Activated CD8-positive, alpha-beta T cell treated with anti-CD3 and anti-CD28 coated beads for 36 hours (primary cell): ENCODE results near the gene THBS1. TPM values are rescaled to one million over a fixed set of nuclear protein-coding genes. Genes with fewer than 3 reads are reported as not detected.

Source experiments
- ATAC-seq: fragments of 200-7000 bp; cut with Tn5 transposase; one replicate; pipeline ENCODE4 v1.10.0; 2021; ENCODE audit warnings: mild to moderate bottlenecking, moderate library complexity
- CTCF ChIA-PET: fragments of 350-600 bp; sonication (Branson Sonifier 250); formaldehyde crosslinking; loops from one replicate; lab custom pipeline; 2021; ENCODE audit warnings: antibody characterized with exemption; lab: Charles Lee
- POLR2A ChIA-PET: fragments of 350-600 bp; sonication (Branson Sonifier 250); formaldehyde crosslinking; loops from one replicate; lab custom pipeline; 2021; ENCODE audit warnings: antibody characterized with exemption; lab: Charles Lee
- DNase-seq: peaks from one replicate; pipeline ENCODE4 v3.0.0-alpha.2; 2020
- H3K27ac Mint-ChIP-seq: one replicate; pipeline ENCODE4 v1.8.0; 2021; ENCODE audit warnings: mild to moderate bottlenecking, mixed read lengths
- H3K27me3 Mint-ChIP-seq: one replicate; pipeline ENCODE4 v1.8.0; 2021; ENCODE audit warnings: mixed read lengths
- H3K36me3 Mint-ChIP-seq: one replicate; pipeline ENCODE4 v1.8.0; 2021; ENCODE audit warnings: low read depth, mixed read lengths
- H3K4me1 Mint-ChIP-seq: one replicate; pipeline ENCODE4 v1.8.0; 2021; ENCODE audit warnings: low read depth, mixed read lengths
- H3K4me3 Mint-ChIP-seq: one replicate; pipeline ENCODE4 v1.8.0; 2021; ENCODE audit warnings: mild to moderate bottlenecking, moderate library complexity, mixed read lengths
- H3K9me3 Mint-ChIP-seq: one replicate; pipeline ENCODE4 v1.8.0; 2021; ENCODE audit warnings: mixed read lengths
- CTCF ChIP-seq: fragments of 200-600 bp; IDR thresholded peaks from one replicate; pipeline ENCODE4 v1.8.0; 2022; ENCODE audit warnings: antibody characterized with exemption, mild to moderate bottlenecking
- intact Hi-C: fragments of 100-400 bp; cut with micrococcal nuclease; formaldehyde crosslinking; loops from one replicate; pipeline ENCODE4 v1.10.0; 2022
- total RNA-seq, 2 experiments: library from RNA; stranded (reverse); gene quantifications; one replicate each; pipeline ENCODE4 v1.2.3, GENCODE V29; 2021

THBS1 gene
- total RNA-seq, 2 experiments from 2014 or later, result 0.54 to 1.1 TPM

- intact Hi-C loops, result no loop called here
- CTCF ChIA-PET, result interaction anchor here (1.1 kb wide), 1 partner anchor 30 kb away, joined by 4 read pairs; no protein-coding TSS in a partner anchor
- Mint-ChIP-seq H3K27me3 (peaks cover 4% of the 10 kb centered on the region), H3K36me3 (no peaks in the 10 kb centered on the region), H3K4me3 (no peak overlapping the region), H3K4me1 (peaks cover 3% of the 10 kb centered on the region), H3K9me3 (peaks cover 4% of the 10 kb centered on the region), H3K27ac (no peak overlapping the region)
- POLR2A ChIA-PET, result no interaction called here
- no peak for TF ChIP-seq CTCF
- ATAC-seq, result no peak
- DNase-seq, result no peak
Observed at GRCh38 chr15:39549912-39550311, 31.0 kb upstream of the THBS1 start.

- Mint-ChIP-seq H3K9me3 (no peaks in the 10 kb centered on the region), H3K27ac (no peak overlapping the region), H3K36me3 (no peaks in the 10 kb centered on the region), H3K4me1 (peaks cover 3% of the 10 kb centered on the region), H3K27me3 (no peaks in the 10 kb centered on the region), H3K4me3 (no peak overlapping the region)
- intact Hi-C loops, result no loop called here
- TF ChIP-seq CTCF, result no peak
- ATAC-seq (no peak), DNase-seq (no peak)
- ChIA-PET CTCF (no interaction called here), POLR2A (no interaction called here)
Observed at GRCh38 chr15:39551476-39551875, 29.4 kb upstream of the THBS1 start.

- no peak overlapping the region for H3K4me3 Mint-ChIP-seq
- no peaks in the 10 kb centered on the region for H3K9me3 Mint-ChIP-seq
- no peak overlapping the region for H3K27ac Mint-ChIP-seq
- POLR2A ChIA-PET, result no interaction called here
- ATAC-seq (no peak), DNase-seq (no peak)
- TF ChIP-seq CTCF, result no peak
- intact Hi-C loops, result no loop called here
- peaks cover 3% of the 10 kb centered on the region for H3K4me1 Mint-ChIP-seq
- CTCF ChIA-PET, result interaction anchor here (1.9 kb wide), 1 partner anchor 28 kb away, joined by 6 read pairs; no protein-coding TSS in a partner anchor
- H3K27me3 Mint-ChIP-seq, result no peaks in the 10 kb centered on the region
- H3K36me3 Mint-ChIP-seq, result no peaks in the 10 kb centered on the region
Observed at GRCh38 chr15:39552556-39552955, 28.3 kb upstream of the THBS1 start.

- no peak for DNase-seq
- H3K9me3 Mint-ChIP-seq, result no peaks in the 10 kb centered on the region
- peaks cover 3% of the 10 kb centered on the region for H3K4me1 Mint-ChIP-seq
- no peak for TF ChIP-seq CTCF
- intact Hi-C loops, result no loop called here
- H3K4me3 Mint-ChIP-seq, result no peak overlapping the region
- no peaks in the 10 kb centered on the region for H3K36me3 Mint-ChIP-seq
- no peak for ATAC-seq
- no peaks in the 10 kb centered on the region for H3K27me3 Mint-ChIP-seq
- ChIA-PET CTCF (interaction anchor here (1.4 to 1.9 kb wide), 2 partner anchors 26 to 203 kb away, joined by 3 to 6 read pairs; no protein-coding TSS in a partner anchor), POLR2A (no interaction called here)
- no peak overlapping the region for H3K27ac Mint-ChIP-seq
Observed at GRCh38 chr15:39553947-39554693, 26.8 kb upstream of the THBS1 start.

GRCh38 chr15:39554746-39555387 lies 26.0 kb upstream of the THBS1 start:
- Mint-ChIP-seq H3K4me1 (peaks cover 3% of the 10 kb centered on the region), H3K9me3 (no peaks in the 10 kb centered on the region), H3K27ac (no peak overlapping the region), H3K4me3 (no peak overlapping the region), H3K27me3 (no peaks in the 10 kb centered on the region), H3K36me3 (no peaks in the 10 kb centered on the region)
- POLR2A ChIA-PET, result no interaction called here
- intact Hi-C loops, result no loop called here
- no peak for TF ChIP-seq CTCF
- CTCF ChIA-PET, result interaction anchor here (1.4 kb wide), 1 partner anchor 203 kb away, joined by 3 read pairs; no protein-coding TSS in a partner anchor
- ATAC-seq (no peak), DNase-seq (no peak)
